GM19372 (cell line): ENCODE results near the gene ZDHHC11B.
"Not testable (repeated sequence)": the region's sequence is repeated elsewhere in the genome, so short reads cannot be mapped to it uniquely, and the experiment has no call there.

Experiments
- ATAC-seq: cut with Tn5 transposase; IDR thresholded peaks from one replicate; pipeline ENCODE4 v1.9.1; 2021; ENCODE audit warnings: mild to moderate bottlenecking, low read depth, moderate library complexity; ENCODE audit not compliant: unreplicated experiment

Gene ZDHHC11B

GRCh38 chr5:688348-689010, 96.0 kb downstream of the ZDHHC11B start:
- not testable (repeated sequence) for ATAC-seq

GRCh38 chr5:686936-687335, 97.6 kb downstream of the ZDHHC11B start:
- ATAC-seq = not testable (repeated sequence)

DNA sequence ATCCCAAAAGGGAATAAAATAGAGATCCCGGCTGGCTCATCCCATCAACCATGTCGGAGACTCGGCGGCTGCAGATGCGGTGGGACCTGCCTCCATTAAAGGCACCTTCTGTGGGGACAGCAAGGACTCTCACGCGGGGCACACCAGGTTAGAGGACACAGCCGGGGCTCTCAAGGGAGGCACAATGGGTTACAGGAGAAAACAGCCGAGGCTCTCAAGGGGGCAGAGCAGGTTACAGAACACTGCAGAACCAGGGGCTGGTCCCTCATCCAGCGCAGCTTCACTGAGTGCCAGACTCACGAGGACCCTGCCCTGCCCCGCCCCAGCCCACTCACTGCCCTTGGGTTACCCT, 98.4 kb downstream of the ZDHHC11B start:
- ATAC-seq = not testable (repeated sequence)

GRCh38 chr5:685262-686171, 99.0 kb downstream of the ZDHHC11B start:
- ATAC-seq = no peak

GRCh38 chr5:684751-685216, 99.7 kb downstream of the ZDHHC11B start:
- no peak for ATAC-seq

DNA sequence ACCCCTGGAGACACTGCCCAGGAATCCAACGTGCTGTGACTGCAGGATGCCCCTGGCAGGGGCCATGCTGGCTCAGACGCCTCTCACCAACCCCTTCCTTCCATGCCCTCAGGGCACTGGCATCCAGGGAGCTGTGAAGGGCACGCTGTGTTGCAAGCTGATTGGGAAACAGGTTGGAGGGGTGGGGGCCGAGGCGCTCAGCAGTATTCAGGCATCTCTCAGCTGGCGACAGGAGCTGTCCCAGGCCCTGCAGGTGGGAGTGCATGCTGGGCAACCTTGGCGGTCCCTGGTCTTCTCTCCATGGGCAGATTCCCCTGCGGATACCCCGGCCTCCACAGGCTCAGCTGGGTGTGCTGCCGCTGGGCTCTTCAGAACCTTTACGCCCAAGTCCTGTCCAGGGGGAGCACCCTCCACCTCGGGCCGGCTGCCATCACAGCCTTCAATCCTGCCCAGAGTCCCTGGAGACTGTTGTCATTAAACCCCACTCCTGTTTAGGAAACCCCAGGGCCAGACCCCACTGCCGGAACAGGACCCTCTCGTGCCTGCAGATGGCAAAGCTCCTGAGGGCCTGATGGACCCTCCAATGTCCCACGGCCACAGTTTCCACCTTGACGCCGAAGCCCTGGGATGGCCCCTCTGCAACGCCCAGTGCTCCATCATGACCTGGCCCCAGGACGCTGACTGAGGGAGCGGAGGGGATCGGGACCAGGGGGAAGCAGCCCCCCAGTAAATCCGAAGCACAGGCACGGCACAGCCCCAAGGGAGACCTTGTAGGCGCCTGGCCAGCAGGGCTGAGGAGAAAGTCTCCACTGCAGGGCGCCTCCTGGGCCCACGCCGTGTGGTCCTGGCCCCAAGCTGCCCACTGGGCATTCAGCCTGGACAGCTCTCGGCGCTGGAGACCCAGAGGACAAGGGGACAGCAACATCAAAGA, 100.7 kb downstream of the ZDHHC11B start:
- no peak for ATAC-seq

GRCh38 chr5:682651-683358, 101.7 kb downstream of the ZDHHC11B start:
- ATAC-seq = not testable (repeated sequence)

GRCh38 chr5:682216-682615, 102.3 kb downstream of the ZDHHC11B start:
- ATAC-seq = not testable (repeated sequence)

DNA sequence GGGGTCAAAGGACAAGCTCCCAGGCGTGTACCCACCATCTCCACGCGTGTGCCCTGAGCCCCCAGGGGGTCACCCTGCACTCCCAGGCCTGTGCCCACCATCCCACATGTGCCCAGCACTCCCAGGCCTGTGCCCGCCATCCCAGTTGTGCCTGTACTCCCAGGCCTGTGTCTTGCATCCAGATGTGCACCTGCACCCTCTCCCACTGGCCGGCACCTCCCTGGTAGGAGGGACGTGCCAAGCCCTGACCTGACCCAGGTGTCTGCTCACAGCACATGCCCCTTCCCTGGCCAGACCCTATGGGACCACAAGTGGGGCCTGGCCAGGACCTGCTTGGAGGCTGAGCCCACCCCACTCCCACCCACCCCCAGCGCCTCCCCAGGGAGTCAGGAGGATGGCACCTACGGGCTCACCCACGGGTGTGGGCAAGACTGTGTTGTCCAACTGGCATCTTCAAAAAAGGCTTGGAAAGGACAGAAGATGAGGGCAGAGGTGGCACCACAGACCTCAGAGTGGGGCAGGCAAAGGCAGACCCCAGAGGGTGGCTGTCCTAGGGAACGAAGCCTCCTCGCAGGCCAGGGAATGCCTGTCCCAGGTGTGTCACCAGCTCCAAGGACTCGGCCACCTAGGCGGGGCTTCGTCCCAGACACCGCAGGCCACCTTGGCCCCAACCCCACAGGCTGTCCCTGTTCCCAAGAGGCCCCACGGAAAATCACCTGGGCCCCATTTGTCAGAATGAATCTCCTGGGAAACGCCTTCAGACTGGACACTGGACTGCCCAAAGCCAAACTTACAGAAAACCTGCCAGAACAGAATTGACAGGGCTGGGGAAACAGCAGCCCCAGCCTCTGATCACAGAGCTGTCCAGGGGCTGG, 103.0 kb downstream of the ZDHHC11B start:
- not testable (repeated sequence) for ATAC-seq

GRCh38 chr5:680836-681235, 103.7 kb downstream of the ZDHHC11B start:
- not testable (repeated sequence) for ATAC-seq

DNA sequence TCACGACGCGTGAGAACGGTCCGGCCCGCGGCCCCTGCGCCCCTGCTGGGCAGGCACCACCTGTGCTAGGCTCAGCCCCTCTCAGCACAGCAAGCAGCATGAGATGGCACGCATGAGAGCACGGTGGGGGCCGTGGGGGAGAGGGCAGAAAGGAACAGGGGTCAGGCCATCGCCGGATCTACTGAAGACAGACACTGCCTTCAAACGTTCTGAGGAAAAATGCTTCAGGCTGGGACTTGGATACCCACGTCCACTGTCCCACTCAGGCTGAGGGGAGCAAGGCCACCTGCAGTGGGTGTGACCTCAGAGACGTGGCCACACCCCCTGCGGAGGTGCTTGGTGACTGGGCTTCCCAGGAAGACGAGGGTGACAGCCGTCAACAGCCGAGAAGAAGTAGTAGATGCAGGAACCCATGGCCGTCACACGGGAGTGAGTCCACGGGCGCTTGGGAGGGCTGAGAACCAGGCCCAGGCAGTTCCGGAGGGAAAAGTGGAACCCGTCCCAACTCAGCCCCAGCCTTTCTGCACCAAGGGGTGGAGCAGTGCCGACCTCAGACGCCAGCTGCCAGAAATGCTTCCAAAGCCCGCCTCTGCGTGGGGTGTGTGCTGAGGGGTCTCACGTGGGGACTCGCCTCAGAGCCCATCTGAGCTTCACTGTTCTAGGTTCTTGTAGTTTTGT, 104.3 kb downstream of the ZDHHC11B start:
- not testable (repeated sequence) for ATAC-seq

- not testable (repeated sequence) for ATAC-seq
Measured at GRCh38 chr5:679166-679895, 105.2 kb downstream of the ZDHHC11B start.

DNA sequence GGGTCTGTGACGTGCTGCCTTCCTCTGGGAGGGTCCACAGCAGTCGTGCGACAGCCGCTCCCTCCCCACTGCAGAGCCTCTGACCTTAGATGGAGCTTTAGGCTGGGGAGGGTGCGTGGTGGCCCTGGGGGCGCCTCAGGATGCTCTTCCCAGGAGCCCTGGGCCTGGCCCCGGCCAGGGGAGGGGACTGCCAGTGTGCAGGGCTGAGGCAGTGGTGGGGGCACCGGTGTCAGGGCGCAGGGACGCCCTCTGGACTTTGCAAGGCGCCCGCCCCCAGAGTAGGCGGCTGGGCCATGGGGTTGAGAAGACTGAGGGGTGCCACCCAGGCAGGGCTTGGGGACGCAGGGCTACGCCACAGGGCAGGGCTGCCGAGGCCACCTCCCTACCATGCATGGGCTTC, 106.0 kb downstream of the ZDHHC11B start:
- not testable (repeated sequence) for ATAC-seq

- no peak for ATAC-seq
Measured at GRCh38 chr5:677131-678101, 107.1 kb downstream of the ZDHHC11B start.

- no peak for ATAC-seq
Measured at GRCh38 chr5:676699-677076, 107.8 kb downstream of the ZDHHC11B start.

DNA sequence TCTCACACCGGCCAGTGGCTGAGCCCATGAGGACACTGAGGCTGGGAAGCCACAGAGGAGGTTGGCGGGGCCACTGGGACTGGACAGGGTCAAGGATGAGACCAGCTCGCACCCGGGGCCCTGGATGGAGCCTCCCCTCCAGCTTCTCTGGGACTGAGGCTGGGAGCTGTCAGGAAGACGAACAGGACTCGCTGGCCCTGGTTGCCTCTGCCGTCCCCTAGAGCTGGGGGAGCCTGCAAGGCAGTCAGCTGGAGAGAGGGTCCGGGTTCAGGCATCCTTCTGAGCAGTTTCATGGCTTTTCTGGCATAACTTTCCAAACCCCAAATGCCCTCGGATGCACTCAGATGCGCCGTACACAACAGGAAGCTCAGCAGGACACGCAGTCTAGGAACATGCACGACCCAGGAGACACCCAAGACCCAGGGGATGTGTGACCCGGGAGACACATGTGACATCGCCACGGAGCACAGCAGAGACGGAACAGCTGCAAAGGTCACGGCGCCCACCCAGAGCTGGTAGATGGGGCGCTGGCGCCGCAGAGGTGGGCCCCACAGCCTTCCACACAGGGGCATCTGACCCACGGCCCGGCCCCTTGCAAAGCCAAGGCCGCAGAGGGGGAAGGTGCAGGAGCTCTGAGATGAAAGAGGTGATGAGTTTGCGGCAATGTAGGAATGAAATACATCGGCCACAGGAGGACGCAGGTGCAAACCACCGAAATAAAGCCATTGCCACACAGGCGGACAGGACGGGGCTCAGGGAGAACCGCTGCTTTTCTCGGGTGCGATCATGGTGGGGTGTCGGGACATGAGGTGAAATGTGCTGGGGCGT, 108.4 kb downstream of the ZDHHC11B start:
- no peak for ATAC-seq
